HepG2 (cell line): Measurements from ENCODE around the gene ADAM29. TPM values are rescaled to one million over a fixed set of nuclear protein-coding genes. Genes with fewer than 3 reads are reported as not detected.

Experiments used
- ATAC-seq: fragments of 200-7000 bp; cut with Tn5 transposase; 3 replicates; pipeline ENCODE4 v1.9.1; 2020; ENCODE audit warnings: mild to moderate bottlenecking, moderate library complexity
- BruUV-seq: library from RNA; stranded (reverse); fragments of 400-500 nt; replicated peaks from 2 replicates; lab custom pipeline; 2021; lab: Mats Ljungman, UMichigan
- CTCF ChIA-PET: fragments of 300-600 bp; formaldehyde crosslinking; extraction: SDS; loops from one replicate; lab custom pipeline; 2021; ENCODE audit warnings: low total read pairs, inconsistent platforms, low intra/inter-chr PET ratio; lab: Yijun Ruan, JAX
- POLR2A ChIA-PET: fragments of 350-600 bp; sonication (Branson Sonifier 250); formaldehyde crosslinking; loops from one replicate; lab custom pipeline; 2020; ENCODE audit warnings: antibody characterized with exemption, inconsistent platforms; lab: Yijun Ruan, JAX
- DNase-seq: peaks from one replicate; pipeline ENCODE4 v3.0.0-alpha.2; 2015; ENCODE audit warnings: low spot score
- FAIRE-seq: peaks from 3 replicates; lab custom pipeline; 2011; peaks lifted over from hg19 to GRCh38; lab: Jason Lieb, UNC
- H2AFZ ChIP-seq: one replicate; pipeline ENCODE4 v1.6.1; 2011; ENCODE audit warnings: low read length, inconsistent platforms
- H3K27ac ChIP-seq: fragments of 300-600 bp; 3 replicates; pipeline ENCODE4 v1.8.0; 2011; ENCODE audit warnings: mixed run types, mild to moderate bottlenecking, mixed read lengths, low read length, inconsistent platforms; ENCODE audit not compliant: insufficient read depth; ENCODE audit errors: extremely low read length
- H3K27me3 ChIP-seq, 2 experiments: fragments of 200-600 bp in 1 of 2; 2 replicates in 1 of 2; 3 replicates in 1 of 2; pipeline versions ENCODE4 v1.6.0 to v1.8.0; 2011; ENCODE audit warnings: low read length in 2 of 2, mild to moderate bottlenecking in 2 of 2, moderate library complexity in 2 of 2, inconsistent platforms in 1 of 2; ENCODE audit not compliant: insufficient read depth in 2 of 2, control insufficient read depth in 1 of 2
- H3K36me3 ChIP-seq, 2 experiments: fragments of 200-600 bp in 1 of 2; replicated peaks in 1 of 2; 2 replicates in 1 of 2; 3 replicates in 1 of 2; pipeline versions ENCODE4 v1.5.1 to v1.8.0; 2011; ENCODE audit warnings: low read length in 2 of 2, inconsistent platforms in 1 of 2; ENCODE audit not compliant: insufficient read depth in 2 of 2, control insufficient read depth in 1 of 2
- H3K4me1 ChIP-seq: 2 replicates; pipeline ENCODE4 v1.5.1; 2012; ENCODE audit warnings: low read length, inconsistent platforms; ENCODE audit not compliant: insufficient read depth
- H3K4me2 ChIP-seq: 2 replicates; pipeline ENCODE4 v1.6.0; 2011; ENCODE audit warnings: low read depth, low read length, inconsistent platforms
- H3K4me3 ChIP-seq, 3 experiments: fragments of 200-600 bp in 1 of 3; sonication (generic), shearing (Covaris generic) in 1 of 3; replicated peaks in 1 of 3; 2 replicates each; pipeline ENCODE4 v1.5.1; 2011 to 2016; ENCODE audit warnings: low read length in 3 of 3, inconsistent platforms in 2 of 3, low read depth in 2 of 3, mild to moderate bottlenecking in 2 of 3, control low read depth in 1 of 3, mixed read lengths in 1 of 3; ENCODE audit not compliant: insufficient read depth in 1 of 3
- H3K79me2 ChIP-seq: one replicate; pipeline ENCODE4 v1.6.1; 2011; ENCODE audit warnings: low read length, inconsistent platforms; ENCODE audit not compliant: insufficient read depth
- H3K9ac ChIP-seq: 2 replicates; pipeline ENCODE4 v1.6.0; 2011; ENCODE audit warnings: mild to moderate bottlenecking, low read depth, low read length, inconsistent platforms; ENCODE audit not compliant: insufficient read depth
- H3K9me3 ChIP-seq: 2 replicates; pipeline ENCODE4 v1.5.1; 2012; ENCODE audit warnings: mild to moderate bottlenecking, low read length
- H4K20me1 ChIP-seq: 2 replicates; pipeline ENCODE4 v1.6.0; 2011; ENCODE audit warnings: inconsistent platforms, mild to moderate bottlenecking, low read length, moderate library complexity; ENCODE audit not compliant: insufficient read depth
- GLMP ChIP-seq: sonication (generic); formaldehyde crosslinking; IDR thresholded peaks from 2 replicates; pipeline ENCODE4 v1.9.0; 2021; ENCODE audit warnings: missing genetic modification reagents, mild to moderate bottlenecking, borderline replicate concordance
- GTF3A ChIP-seq: sonication (generic); formaldehyde crosslinking; conservative IDR thresholded peaks from 2 replicates; pipeline ENCODE4 v1.4.0; 2020; ENCODE audit warnings: mild to moderate bottlenecking, missing genetic modification reagents
- KDM2A ChIP-seq: sonication (generic); formaldehyde crosslinking; IDR thresholded peaks from 2 replicates; pipeline ENCODE4 v1.4.0; 2020; ENCODE audit warnings: low read depth, missing genetic modification reagents, borderline replicate concordance
- KMT2B ChIP-seq: IDR thresholded peaks from 2 replicates; pipeline ENCODE4 v1.6.1; 2016; ENCODE audit warnings: missing genetic modification reagents, missing compliant biosample characterization
- MIER2 ChIP-seq: IDR thresholded peaks from 2 replicates; pipeline ENCODE4 v1.6.1; 2016; ENCODE audit warnings: missing biosample characterization, missing genetic modification reagents
- REPIN1 ChIP-seq: sonication (generic); formaldehyde crosslinking; IDR thresholded peaks from 2 replicates; pipeline ENCODE4 v1.8.0; 2022; ENCODE audit warnings: missing genetic modification reagents, low read depth, mild to moderate bottlenecking, borderline replicate concordance
- RNF219 ChIP-seq: sonication (generic); formaldehyde crosslinking; IDR thresholded peaks from 2 replicates; pipeline ENCODE4 v1.5.0; 2020; ENCODE audit warnings: mild to moderate bottlenecking, missing genetic modification reagents
- STAG1 ChIP-seq: sonication (generic); formaldehyde crosslinking; IDR thresholded peaks from 2 replicates; pipeline ENCODE4 v1.4.0; 2020; ENCODE audit warnings: missing genetic modification reagents
- TARDBP ChIP-seq: sonication (generic); formaldehyde crosslinking; IDR thresholded peaks from 2 replicates; pipeline ENCODE4 v1.8.0; 2022; ENCODE audit warnings: mild to moderate bottlenecking, missing genetic modification reagents
- ZFP36 ChIP-seq: fragments of 150-350 bp; IDR thresholded peaks from 2 replicates; pipeline ENCODE4 v1.6.1; 2018; ENCODE audit warnings: borderline replicate concordance, low read length, low read depth; ENCODE audit not compliant: partially characterized antibody
- ZKSCAN8 ChIP-seq: IDR thresholded peaks from 2 replicates; pipeline ENCODE4 v1.6.1; 2016; ENCODE audit warnings: borderline replicate concordance, missing genetic modification reagents, missing compliant biosample characterization
- ZNF205 ChIP-seq: IDR thresholded peaks from 2 replicates; pipeline ENCODE4 v1.6.1; 2018; ENCODE audit warnings: missing biosample characterization, missing genetic modification reagents
- ZNF263 ChIP-seq: sonication (generic); formaldehyde crosslinking; IDR thresholded peaks from 2 replicates; pipeline ENCODE4 v1.4.0; 2020; ENCODE audit warnings: missing genetic modification reagents
- ZNF484 ChIP-seq: sonication (generic); formaldehyde crosslinking; IDR thresholded peaks from 2 replicates; pipeline ENCODE4 v1.5.1; 2020; ENCODE audit warnings: mild to moderate bottlenecking, low read depth, missing genetic modification reagents, borderline replicate concordance
- WGBS: methylation state at CpG from one replicate; pipeline ENCODE4 v1.1.6; 2017; ENCODE audit warnings: low lambda C conversion rate; 5-methylcytosine and 5-hydroxymethylcytosine counted together
- in situ Hi-C: cut with HindIII; loops from 2 replicates; pipeline ENCODE4 v1.10.0; 2017; ENCODE audit warnings: low pct_unique_long_range_greater_than_20kb; ENCODE audit not compliant: extremely low pct_ligation_motif_present
- intact Hi-C: fragments of 100-400 bp; cut with micrococcal nuclease; formaldehyde crosslinking; loops from one replicate; pipeline ENCODE4 v1.10.0; 2022; ENCODE audit not compliant: unreplicated experiment
- polyA plus RNA-seq, 8 experiments: library from polyadenylated mRNA; depleted of rRNA in 3 of 8; stranded (reverse) in 7 of 8; unstranded in 1 of 8; fragments of >200 nt; fragmentation: Illumina TruSeq in 4 of 8; extraction: Trizol in 4 of 8; gene quantifications; 2 replicates each; pipeline versions ENCODE4 v1.2.1 to v1.2.3, GENCODE V29; 2011 to 2016; ENCODE audit warnings: low read depth in 4 of 8, missing spikeins in 1 of 8, mixed read lengths in 1 of 8; ENCODE audit not compliant: insufficient read depth in 1 of 8
- total RNA-seq, 5 experiments: library from RNA; depleted of rRNA; stranded (reverse); fragments of >200 nt; fragmentation: Illumina TruSeq; extraction: Trizol; gene quantifications; 2 replicates each; pipeline ENCODE4 v1.2.3, GENCODE V29; 2016; ENCODE audit warnings: low read depth in 1 of 5
- TF ChIP-seq, protein P1 (sequence below): sonication (generic); formaldehyde crosslinking; IDR thresholded peaks from 2 replicates; pipeline ENCODE4 v1.4.0; 2020; ENCODE audit warnings: missing genetic modification reagents, low read depth, mild to moderate bottlenecking, borderline replicate concordance

ADAM29 gene
- total and polyA plus RNA-seq, 2 of the 13 experiments (the other 11 are each of a cell fraction or from before 2014, with no cell fraction given) = not detected

GRCh38 chr4:174996079-174996478 lies 77.9 kb downstream of the ADAM29 start:
- H3K79me2 ChIP-seq = no peaks in the 10 kb centered on the region
- no peaks in the 10 kb centered on the region for H3K27me3 ChIP-seq
- H3K4me3 ChIP-seq = no peak overlapping the region
- in situ Hi-C loops = no loop called here
- intact Hi-C loops = no loop called here
- H3K36me3 ChIP-seq = no peaks in the 10 kb centered on the region
- BruUV-seq = no TSS peak
- FAIRE-seq (no peak), ATAC-seq (no peak), DNase-seq (no peak)
- ChIA-PET CTCF (no interaction called here), POLR2A (no interaction called here)
- H3K4me1 ChIP-seq = no peaks in the 10 kb centered on the region
- H3K9me3 ChIP-seq = peaks cover 66% of the 10 kb centered on the region
- H2AFZ ChIP-seq = no peak overlapping the region
- no peak overlapping the region for H3K9ac ChIP-seq
- WGBS = 0% methylated on average over 1 of the region's 1 CpG
- no peak overlapping the region for H3K4me2 ChIP-seq
- H3K27ac ChIP-seq = no peak overlapping the region
- H4K20me1 ChIP-seq = no peaks in the 10 kb centered on the region
- TF ChIP-seq ZNF484 (no peak), TARDBP (CRISPR knock-in tag) (no peak), REPIN1 (CRISPR knock-in tag) (no peak), ZKSCAN8 (CRISPR knock-in tag) (no peak), STAG1 (CRISPR knock-in tag) (no peak), MIER2 (no peak), ZNF205 (no peak), ZNF263 (CRISPR knock-in tag) (no peak), GLMP (CRISPR knock-in tag) (no peak), GTF3A (CRISPR knock-in tag) (no peak), KDM2A (CRISPR knock-in tag) (no peak), KMT2B (no peak), RNF219 (no peak), ZFP36 (no peak)
- TF ChIP-seq, protein P1, sequence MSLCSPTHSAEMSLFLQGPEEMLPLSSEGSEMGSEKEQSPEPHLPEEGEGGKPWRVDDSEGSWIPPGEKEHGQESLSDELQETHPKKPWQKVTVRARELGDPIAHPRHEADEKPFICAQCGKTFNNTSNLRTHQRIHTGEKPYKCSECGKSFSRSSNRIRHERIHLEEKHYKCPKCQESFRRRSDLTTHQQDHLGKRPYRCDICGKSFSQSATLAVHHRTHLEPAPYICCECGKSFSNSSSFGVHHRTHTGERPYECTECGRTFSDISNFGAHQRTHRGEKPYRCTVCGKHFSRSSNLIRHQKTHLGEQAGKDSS (CRISPR knock-in tag) = no peak
